HG03095 (cell line): ENCODE data around the gene IQCH.

Source experiments
- ATAC-seq: cut with Tn5 transposase; IDR thresholded peaks from one replicate; pipeline ENCODE4 v1.9.1; 2021; ENCODE audit warnings: moderate library complexity; ENCODE audit not compliant: unreplicated experiment

Gene IQCH

GRCh38 chr15:67481680-67482079 lies 227.1 kb downstream of the IQCH start:
- no peak for ATAC-seq

- no peak for ATAC-seq
Observed at GRCh38 chr15:67495585-67495984, 241.0 kb downstream of the IQCH start.

- no peak for ATAC-seq
Observed at GRCh38 chr15:67501177-67501835, 246.7 kb downstream of the IQCH start.

- ATAC-seq, result no peak
Observed at GRCh38 chr15:67501836-67502461, 247.4 kb downstream of the IQCH start.

GRCh38 chr15:67504056-67504455 lies 249.5 kb downstream of the IQCH start:
- no peak for ATAC-seq

GRCh38 chr15:67504796-67505195 lies 250.2 kb downstream of the IQCH start:
- no peak for ATAC-seq

GRCh38 chr15:67505675-67506572 lies 251.3 kb downstream of the IQCH start:
- no peak for ATAC-seq

- no peak for ATAC-seq
Observed at GRCh38 chr15:67506775-67507747, 252.5 kb downstream of the IQCH start.

GRCh38 chr15:67508407-67508806 lies 253.8 kb downstream of the IQCH start:
- ATAC-seq, result no peak

GRCh38 chr15:67509918-67510317 lies 255.3 kb downstream of the IQCH start:
- no peak for ATAC-seq

GRCh38 chr15:67510597-67511190 lies 256.1 kb downstream of the IQCH start:
- no peak for ATAC-seq

GRCh38 chr15:67511606-67512005 lies 257.0 kb downstream of the IQCH start:
- ATAC-seq, result no peak

GRCh38 chr15:67512140-67512539 lies 257.6 kb downstream of the IQCH start:
- ATAC-seq, result no peak

- ATAC-seq, result no peak
Observed at GRCh38 chr15:67512933-67513714, 258.5 kb downstream of the IQCH start.

GRCh38 chr15:67515090-67515489 lies 260.5 kb downstream of the IQCH start:
- no peak for ATAC-seq

GRCh38 chr15:67515557-67515956 lies 261.0 kb downstream of the IQCH start:
- ATAC-seq, result no peak

- no peak for ATAC-seq
Observed at GRCh38 chr15:67520321-67521028, 265.9 kb downstream of the IQCH start.

- ATAC-seq, result peak; percentile 72
Observed at GRCh38 chr15:67521029-67521782, 266.6 kb downstream of the IQCH start, which contains the start of gene C15orf61. TSS of gene C15orf61 (plus strand) at chr15:67521131. CDS start at chr15:67521249, 118 bp downstream.
